Erythroblast (primary cell): ENCODE data around the gene CDHR5.

ENCODE experiments used
- GATA1 ChIP-seq: IDR thresholded peaks from 2 replicates; pipeline ENCODE4 v1.6.1; 2011; ENCODE audit warnings: low read depth, mild to moderate bottlenecking, control low read depth, low read length, moderate library complexity
- POLR2A ChIP-seq: IDR thresholded peaks from 2 replicates; pipeline ENCODE4 v1.6.1; 2011; ENCODE audit warnings: mild to moderate bottlenecking, low read length

- TF ChIP-seq POLR2A (no peak), GATA1 (no peak)
Observed at GRCh38 chr11:617199-617911, 7.4 kb downstream of the CDHR5 start.
